ENCODE results near the gene DBF4.

DNA sequence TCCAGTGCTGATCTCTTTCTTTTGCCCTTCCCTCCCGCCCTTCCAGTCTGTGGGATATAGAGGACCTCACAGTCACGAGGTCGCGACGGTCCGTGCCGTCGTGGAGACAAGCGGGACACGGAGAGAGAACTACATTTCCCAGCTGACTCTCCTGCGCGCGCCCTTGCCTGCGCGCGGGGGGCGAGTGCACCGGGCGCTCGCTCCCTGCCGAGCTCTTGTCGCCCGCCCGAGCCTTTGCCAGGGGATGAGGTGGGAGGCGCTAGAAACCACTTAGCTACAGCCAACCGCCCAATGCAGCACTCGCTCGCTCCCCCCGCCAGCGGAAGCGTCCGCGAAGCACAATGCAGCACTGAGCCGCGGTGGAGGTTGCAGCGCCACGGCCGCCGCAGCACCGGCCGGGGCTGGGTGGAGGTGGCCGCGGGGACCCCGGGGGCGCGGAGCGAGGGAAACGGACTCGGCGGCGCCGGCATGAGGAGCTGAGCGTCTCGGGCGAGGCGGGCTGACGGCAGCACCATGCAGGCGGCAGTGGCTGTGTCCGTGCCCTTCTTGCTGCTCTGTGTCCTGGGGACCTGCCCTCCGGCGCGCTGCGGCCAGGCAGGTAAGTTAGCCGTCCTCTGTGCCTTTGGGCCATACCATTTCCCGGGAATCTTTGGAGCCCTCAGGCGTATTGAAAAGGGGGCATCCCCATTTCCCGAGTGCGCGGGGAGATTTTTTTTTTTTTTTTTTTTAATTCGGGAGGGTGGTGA, 57.8 kb downstream of the DBF4 start, which contains the start of gene ADAM22:
- TF ChIP-seq, protein P1, sequence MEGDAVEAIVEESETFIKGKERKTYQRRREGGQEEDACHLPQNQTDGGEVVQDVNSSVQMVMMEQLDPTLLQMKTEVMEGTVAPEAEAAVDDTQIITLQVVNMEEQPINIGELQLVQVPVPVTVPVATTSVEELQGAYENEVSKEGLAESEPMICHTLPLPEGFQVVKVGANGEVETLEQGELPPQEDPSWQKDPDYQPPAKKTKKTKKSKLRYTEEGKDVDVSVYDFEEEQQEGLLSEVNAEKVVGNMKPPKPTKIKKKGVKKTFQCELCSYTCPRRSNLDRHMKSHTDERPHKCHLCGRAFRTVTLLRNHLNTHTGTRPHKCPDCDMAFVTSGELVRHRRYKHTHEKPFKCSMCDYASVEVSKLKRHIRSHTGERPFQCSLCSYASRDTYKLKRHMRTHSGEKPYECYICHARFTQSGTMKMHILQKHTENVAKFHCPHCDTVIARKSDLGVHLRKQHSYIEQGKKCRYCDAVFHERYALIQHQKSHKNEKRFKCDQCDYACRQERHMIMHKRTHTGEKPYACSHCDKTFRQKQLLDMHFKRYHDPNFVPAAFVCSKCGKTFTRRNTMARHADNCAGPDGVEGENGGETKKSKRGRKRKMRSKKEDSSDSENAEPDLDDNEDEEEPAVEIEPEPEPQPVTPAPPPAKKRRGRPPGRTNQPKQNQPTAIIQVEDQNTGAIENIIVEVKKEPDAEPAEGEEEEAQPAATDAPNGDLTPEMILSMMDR (IDR thresholded peaks at IDR 0.05): no peak
- TF ChIP-seq POLR2A (IDR thresholded peaks at IDR 0.05) (peak in 1 of 2 donors; percentile 29), POLR2AphosphoS5 (IDR thresholded peaks at IDR 0.05; ENCODE audit: insufficient read depth in 1 of 2, low read depth in 1 of 2) (peak; percentile 27 to 72)
